Measurements from ENCODE around the gene MAL.

MAL gene

GRCh38 chr2:95056461-95057459 lies 31.3 kb downstream of the MAL start:
- no peak for DNase-seq (ENCODE audit: extremely low read depth, low read depth)
- TF ChIP-seq CTCF (IDR thresholded peaks at IDR 0.05; ENCODE audit: low read depth, low read length), result no peak

- TF ChIP-seq CTCF (IDR thresholded peaks at IDR 0.05; ENCODE audit: low read depth, low read length), result no peak
- DNase-seq (ENCODE audit: extremely low read depth, low read depth), result no peak
Observed at GRCh38 chr2:95057535-95058370, 32.2 kb downstream of the MAL start.

GRCh38 chr2:95058466-95058988 lies 33.0 kb downstream of the MAL start:
- TF ChIP-seq CTCF (IDR thresholded peaks at IDR 0.05; ENCODE audit: low read depth, low read length), result no peak
- DNase-seq (ENCODE audit: extremely low read depth, low read depth), result no peak

GRCh38 chr2:95058989-95059641 lies 33.6 kb downstream of the MAL start:
- no peak for DNase-seq (ENCODE audit: extremely low read depth, low read depth)
- TF ChIP-seq CTCF (IDR thresholded peaks at IDR 0.05; ENCODE audit: low read depth, low read length), result no peak

GRCh38 chr2:95059656-95060370 lies 34.3 kb downstream of the MAL start:
- no peak for DNase-seq (ENCODE audit: extremely low read depth, low read depth)
- TF ChIP-seq CTCF (IDR thresholded peaks at IDR 0.05; ENCODE audit: low read depth, low read length), result no peak

- DNase-seq (ENCODE audit: extremely low read depth, low read depth), result no peak
- TF ChIP-seq CTCF (IDR thresholded peaks at IDR 0.05; ENCODE audit: low read depth, low read length), result no peak
Observed at GRCh38 chr2:95060446-95061118, 35.1 kb downstream of the MAL start.
